Activated CD4-positive, alpha-beta T cell treated with anti-CD3 and anti-CD28 coated beads, Interleukin-2, amount 50 U/mL, for 24 hours (primary cell): Measurements from ENCODE around the gene PLCH1.
"Not testable (repeated sequence)": the region's sequence is repeated elsewhere in the genome, so short reads cannot be mapped to it uniquely, and the experiment has no call there.

Experiments
- DNase-seq, 2 donors: peaks; one replicate each; pipeline ENCODE4 v3.0.0-alpha.2; 2020; ENCODE audit warnings: low read depth in 1 of 2, low spot score in 1 of 2

The PLCH1 gene

DNA sequence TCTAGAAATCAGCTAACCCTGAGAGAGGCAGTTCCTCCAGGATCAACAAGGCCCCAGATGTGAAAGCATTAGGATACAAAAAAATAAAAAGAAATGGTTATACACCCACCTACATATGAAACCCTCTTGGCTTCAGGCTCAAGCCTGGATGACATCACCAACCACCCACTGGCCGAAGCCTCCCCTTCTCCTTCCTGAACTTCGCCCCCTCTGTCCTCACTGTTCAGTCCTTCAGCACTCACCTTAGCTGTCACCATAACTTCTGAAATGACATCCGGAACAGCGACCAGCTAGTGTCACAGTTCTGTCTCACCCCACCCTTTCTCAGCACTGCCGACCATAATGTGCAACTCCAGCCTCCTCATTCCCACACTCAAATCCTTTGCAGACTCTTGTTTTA lies 98.7 kb downstream of the PLCH1 start:
- no peak for DNase-seq

DNA sequence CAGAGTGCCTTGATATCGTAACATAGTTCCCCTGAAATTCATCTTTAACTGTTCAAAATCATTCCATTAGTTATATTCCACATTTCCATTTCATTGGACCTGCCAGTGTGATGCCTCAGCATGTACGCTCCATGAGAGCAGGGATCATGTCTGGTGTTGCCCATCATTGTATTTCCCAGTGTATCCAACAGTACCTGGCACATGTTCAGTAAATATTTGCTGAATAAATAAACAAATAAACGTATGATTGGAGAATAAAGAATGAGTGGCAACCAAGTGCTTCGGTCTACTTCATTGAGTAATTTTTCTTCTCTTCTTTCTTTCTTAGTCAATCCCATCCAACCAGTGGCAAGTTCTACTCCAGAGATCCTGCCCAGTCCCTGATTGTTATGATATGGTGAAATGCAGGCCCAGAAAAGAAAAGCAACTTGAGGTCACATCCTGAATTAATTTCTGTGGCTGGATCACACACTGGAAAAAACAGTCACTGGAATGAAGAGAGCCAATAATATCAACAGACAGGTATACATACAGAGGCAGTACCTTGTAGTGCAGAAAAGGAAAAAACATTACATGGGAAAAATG lies 101.2 kb downstream of the PLCH1 start:
- DNase-seq: no peak

DNA sequence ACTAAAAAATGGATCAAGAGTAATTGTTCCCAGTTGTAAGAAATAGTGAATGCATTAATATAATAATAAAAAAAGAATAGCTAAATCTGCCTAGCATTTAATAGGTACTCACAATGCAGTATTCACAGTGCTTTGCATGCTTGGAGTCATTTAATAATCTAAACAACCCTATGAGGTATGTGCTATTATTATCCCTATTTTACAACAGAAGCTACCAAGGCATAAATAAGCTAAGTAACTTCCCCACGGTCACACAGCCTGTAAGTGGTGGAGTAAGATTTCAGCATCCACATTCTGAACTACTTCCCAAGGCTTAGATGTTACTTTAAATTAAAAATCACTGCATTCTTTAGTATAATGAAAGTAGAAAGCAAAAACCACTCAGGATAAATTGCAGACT lies 102.9 kb downstream of the PLCH1 start:
- DNase-seq: no peak

DNA sequence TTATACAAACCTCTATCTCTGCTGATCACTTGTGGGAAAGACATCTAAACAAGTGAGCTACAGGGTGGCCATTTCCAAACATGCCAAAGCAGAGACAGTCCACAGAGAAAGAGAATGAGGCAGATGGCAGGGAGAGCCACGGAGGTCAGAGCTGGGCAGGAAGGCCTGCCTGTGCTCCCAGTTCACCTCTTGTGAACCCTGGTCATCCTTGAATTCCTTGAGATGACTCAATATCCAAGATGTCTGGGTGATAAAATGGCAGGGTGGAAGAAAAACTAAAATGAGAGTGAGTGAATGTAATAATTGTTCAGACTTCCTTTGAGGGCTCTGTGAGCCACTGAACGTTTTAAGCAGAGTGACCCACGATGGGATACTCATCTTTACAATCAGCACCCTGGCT lies 104.8 kb downstream of the PLCH1 start:
- no peak for DNase-seq

DNA sequence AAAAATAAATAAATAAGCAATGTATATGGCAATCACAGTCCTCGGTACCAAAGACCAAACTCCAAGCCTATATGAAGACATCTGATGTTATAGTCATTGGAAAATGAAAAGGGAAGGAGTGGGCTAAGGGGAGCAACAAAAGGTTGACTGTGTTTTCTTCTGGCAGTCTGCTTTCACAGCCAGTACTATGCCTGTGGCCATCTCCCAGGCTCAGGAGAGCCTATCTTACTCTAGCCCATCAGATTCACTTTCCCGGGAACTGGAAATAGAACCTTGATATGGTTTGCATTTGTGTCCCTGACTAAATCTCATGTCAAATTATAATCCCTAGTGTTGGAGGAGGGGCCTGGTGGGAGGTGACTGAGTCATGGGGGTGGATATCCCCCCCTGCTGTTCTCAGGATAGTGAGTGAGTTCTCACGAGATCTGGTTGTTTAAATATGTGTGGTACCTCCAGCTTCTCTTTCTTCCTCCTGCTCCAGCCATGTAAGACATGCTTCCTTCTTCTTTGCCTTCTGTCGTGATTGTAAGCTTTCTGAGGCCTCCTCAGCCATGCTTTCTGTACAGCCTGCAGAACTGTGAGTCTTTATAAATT lies 105.3 kb downstream of the PLCH1 start:
- no peak for DNase-seq

DNA sequence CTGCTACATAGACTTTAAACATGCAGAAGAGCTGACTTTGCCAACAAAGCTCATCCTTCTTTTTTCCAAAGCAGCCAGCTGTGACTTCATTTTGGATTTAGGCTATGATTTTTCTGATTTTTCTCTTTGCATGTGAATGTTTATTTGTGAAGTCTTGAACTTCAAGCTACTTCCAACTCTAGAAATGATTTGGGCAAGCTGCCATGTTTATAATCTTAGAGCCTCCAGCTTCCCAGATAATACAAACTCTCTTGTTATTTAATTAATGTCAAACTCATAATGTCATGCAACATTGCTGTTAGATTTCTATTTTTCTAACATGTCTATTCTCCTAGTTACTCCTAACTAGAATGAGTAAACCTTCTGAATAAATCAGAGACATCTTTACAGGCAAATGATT lies 106.4 kb downstream of the PLCH1 start:
- DNase-seq: not testable (repeated sequence)

DNA sequence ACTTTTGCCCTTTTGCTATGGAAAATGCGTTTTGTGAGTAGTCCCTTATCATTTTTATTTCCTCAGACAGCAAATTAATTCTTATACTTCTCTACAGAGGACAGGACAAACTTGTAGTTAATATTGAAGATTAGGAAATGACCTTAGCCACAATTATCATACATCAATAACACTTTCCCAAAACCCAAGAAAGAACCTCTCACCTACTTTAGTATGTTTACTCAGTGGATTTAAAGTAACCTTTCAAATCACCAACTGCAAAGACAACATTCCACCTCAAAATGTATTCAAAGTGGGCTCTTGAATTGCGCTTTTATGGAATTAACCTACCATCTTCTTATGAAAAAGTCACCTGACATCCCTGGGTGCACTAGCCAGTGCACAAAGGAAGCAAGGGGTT lies 107.3 kb downstream of the PLCH1 start:
- DNase-seq: no peak

DNA sequence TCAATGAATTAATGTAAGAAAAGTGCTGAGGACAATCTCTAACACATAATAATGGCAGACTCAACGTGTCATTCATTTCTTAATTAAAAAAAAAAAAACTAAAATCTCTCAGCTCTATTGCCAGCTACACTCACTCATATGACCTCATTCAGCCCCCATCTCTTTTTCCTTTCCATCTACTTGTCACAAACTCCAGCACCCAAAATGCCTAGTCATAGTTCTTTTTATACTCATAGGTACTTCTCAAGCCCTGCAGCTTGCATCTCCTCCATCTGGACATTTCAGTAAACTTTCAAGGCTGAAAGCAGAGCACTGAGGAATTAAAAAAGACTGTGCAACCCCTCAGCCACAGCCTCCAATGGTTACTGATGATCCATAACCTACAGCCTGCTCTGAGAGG lies 109.8 kb downstream of the PLCH1 start:
- DNase-seq: no peak

DNA sequence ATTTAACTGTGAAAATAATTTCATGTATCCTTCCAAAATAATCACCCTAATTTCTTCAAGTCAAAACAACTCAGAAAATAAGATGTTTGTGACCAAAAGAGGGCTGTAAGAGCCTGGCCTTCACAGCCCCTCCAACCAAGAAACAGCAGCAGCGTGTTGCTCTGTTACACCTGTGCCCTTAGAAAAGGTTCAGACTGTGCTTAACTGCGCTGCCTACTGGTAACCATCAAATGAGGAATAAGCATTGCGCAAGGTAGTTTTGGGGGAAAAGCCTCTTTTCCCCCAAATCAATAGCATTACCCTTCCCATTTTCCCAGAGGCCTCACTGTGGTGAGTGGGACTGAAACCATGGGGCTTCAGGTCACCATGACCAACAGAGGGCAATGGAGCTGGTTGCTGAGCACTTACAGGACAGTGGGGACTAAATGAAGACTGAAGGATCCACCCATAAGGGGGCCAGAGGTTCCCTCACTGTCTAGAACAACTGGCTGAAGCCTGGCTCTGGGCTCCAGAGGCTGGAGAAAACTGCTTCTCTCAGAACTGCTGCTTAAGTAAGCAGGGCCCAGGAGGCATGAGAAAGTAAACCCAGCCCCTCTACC lies 110.7 kb downstream of the PLCH1 start:
- no peak for DNase-seq

DNA sequence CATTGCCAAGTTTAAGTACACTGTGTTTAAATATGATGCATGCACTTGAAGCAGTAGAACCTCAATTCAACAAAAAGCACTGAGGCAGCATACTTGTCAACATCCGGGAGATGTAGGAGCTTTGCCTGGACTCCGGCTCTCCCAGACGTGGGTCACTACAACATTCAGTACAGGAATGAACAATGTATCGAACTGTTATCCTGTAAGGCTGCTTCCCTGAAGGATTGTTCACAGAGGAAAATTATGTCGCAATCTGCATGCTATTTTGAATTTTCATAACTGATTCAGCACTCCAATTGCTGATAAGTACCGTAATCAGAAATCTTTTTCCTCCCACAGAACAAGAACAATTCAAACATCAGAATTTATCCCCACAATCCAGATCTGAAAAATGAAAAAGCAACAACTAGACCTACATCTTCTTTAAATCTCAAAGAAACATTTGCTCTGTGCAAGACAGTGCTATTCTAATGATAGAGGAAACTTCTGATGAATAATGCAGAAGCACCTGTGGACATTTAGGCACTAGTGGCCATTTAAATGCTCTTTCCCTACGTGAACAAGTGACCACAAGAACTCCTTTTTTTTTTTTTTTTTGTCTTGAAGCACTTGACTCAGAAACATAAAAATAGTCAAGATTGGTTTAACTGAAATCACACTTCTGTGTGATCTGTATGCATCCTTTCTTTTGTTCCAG lies 113.4 kb downstream of the PLCH1 start:
- DNase-seq: no peak

DNA sequence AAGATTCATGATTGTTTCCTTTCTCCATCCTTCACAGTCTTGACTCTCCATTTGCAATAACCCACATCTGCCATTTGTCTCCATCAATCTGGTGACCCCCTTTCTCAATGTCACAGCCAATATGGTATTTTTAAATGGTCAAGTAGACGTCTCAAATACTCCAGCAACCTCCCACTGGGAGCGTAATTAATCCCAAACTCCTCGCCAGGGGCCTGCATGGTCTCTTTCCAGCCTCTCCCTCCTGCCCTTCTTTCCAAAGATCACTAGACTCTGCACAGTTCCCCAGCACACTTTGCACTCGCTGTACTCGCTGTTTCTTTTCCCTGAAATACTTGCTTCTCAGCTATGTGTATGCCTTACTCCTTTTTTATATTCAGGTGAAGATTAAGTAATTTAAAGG lies 115.3 kb downstream of the PLCH1 start:
- DNase-seq: no peak

DNA sequence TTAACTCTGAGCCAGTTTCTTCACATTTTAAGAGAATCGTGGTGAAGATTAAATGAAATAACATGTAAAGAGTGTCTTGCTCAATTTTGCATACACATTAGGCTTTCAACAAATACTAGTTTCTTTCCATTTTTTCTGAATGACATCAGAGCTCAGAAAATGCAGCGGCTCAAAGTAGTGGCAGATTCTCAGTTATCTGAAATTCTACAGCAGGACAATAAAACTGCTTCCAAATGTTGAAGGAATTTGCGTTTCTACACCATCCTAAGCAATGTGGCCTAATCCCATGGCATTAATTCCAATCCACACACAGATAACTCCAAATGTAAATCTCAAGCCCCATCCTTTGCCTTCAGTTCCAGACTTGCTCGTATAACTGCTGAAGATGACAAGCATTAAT lies 115.8 kb downstream of the PLCH1 start:
- no peak for DNase-seq

DNA sequence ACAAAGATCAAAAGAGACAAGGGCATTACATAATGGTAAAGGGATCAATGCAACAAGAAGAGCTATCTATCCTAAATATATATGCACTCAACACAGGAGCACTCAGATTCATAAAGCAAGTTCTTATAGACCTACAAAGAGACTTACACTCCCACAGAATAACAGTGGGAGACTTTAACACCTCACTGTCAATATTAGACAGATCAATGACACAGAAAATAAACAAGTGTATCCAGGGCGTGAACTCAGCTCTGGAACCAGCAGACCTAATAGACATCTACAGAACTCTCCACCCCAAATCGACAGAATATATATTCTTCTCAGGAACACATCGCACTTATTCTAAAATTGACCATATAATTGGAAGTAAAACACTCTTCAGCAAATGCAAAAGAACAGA lies 122.2 kb downstream of the PLCH1 start:
- not testable (repeated sequence) for DNase-seq

DNA sequence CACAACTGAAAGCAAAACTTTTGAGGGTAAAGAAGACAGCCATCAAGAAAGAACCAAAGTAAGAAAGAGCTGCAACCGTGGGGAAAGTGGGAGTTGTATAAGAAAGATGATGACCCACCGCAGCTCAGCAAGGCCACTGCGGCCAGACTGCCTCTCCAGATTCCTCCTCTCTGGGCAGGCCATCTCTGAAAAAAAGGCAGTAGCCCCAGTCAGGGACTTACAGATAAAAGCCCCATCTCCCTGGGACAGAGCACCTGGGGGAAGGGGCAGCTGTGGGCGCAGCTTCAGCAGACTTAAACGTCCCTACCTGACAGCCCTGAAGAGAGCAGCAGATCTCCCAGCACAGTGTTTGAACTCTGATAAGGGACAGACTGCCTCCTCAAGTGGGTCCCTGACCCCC lies 124.3 kb downstream of the PLCH1 start:
- not testable (repeated sequence) for DNase-seq

DNA sequence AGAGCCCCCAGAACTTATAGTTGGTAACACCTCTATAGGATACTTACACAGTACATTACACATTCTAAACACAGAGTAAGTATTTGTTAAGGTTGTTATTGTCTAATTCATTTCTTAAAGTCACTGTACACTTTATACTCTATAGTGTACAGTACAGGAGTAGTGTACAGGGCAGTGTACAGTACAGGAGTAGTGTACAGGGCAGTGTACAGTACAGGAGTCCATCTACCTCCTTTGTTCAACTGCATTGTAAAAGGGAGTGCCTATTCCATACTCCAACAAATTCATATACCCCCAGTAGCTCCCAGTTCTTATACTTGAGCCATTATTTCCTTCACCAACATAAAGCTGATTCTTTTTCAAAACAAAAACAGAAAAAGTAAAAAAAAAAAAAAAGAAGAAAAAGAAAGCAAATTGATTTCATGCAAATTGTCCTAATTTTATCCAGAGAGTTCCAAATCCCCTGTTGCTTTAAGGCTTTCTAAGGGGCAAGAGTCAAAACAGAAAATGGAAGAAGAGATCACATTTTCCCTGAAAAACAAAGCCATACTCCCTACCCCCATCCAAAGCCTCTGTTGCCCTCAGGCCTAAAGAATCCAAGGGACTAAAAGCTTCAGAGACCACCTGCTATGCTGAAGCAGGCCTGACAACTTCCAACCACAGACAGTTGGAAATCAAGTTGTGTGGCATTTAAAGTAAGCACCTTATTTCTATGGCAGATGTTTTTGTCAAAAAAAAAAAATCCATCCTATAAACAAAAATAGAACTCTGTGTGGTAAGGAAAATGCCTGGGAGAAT lies 125.6 kb downstream of the PLCH1 start:
- DNase-seq: no peak

DNA sequence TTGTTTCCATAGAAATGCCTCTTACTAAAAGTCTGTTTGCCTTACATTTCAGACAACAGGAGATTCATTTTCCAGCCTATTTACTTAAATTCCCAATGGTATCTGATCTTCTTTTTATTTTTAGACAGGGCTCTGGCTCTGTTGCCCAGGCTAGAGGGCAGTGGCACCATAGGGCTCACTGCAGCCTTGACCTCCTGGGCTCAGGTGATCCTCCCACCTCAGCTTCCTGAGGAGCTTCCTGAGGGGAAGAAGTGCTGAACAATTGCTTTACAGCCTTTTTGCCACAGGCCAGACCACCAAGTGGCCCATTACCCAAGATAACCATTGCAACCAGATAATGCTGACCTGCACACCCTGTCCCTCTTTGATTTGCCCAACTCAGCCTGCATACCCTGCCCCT lies 126.3 kb downstream of the PLCH1 start:
- DNase-seq: no peak

DNA sequence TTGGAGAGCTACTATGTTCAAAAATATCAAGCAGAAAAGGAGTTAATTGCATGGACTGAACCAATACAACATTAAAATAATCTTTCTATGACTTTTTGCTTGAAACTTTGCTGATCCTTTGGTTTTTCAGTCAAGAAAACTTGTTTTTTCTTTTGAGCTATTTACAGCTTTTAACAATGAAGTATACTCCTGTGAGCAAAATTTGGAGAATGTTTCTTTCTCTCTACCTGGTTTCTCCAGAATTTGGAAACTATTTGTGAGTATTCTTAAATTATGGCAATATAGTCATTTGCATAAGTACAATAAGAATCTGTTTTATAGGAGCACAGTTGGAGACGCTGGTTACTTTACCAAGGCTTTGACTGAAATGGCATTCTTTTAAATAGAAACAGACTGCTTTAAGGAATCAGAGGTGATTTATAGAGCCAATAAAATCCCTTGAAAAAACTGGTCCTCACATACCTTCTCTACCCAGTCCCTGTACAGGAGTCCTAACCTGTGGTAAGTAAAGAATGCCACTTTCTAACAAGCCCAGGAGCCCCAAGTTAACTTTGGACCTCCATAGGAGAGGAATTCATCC lies 127.4 kb downstream of the PLCH1 start:
- no peak for DNase-seq

DNA sequence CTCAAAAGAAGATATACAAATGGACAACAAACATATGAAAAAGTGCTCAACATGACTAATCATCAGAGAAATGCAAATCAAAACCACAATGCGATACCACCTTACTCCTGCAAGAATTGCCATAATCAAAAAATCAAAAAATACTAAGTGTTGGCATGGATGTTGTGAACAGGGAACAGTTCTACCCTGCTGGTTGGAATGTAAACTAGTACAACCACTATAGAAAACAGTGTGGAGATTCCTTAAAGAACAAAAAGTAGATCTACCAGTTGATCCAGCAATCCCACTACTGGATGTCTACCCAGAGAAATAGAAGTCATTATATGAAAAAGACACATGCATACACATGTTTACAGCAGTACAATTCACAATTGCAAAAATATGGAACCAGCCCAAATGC lies 129.7 kb downstream of the PLCH1 start:
- not testable (repeated sequence) for DNase-seq

DNA sequence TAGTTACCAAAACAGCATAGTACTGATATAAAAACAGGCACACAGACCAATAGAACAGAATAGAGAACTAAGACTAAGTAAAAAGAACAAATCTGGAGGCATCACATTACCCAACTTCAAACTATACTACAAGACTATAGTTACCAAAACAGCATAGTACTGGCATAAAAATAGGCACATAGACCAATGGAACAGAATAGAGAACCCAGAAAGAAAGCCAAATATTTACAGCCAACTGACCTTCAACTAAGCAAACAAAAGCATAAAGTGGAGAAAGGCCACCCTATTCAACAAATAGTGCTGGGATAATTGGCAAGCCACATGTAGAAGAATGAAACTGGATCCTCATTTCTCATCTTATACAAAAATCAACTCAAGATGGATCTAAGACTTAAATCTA lies 130.5 kb downstream of the PLCH1 start:
- DNase-seq: not testable (repeated sequence)

DNA sequence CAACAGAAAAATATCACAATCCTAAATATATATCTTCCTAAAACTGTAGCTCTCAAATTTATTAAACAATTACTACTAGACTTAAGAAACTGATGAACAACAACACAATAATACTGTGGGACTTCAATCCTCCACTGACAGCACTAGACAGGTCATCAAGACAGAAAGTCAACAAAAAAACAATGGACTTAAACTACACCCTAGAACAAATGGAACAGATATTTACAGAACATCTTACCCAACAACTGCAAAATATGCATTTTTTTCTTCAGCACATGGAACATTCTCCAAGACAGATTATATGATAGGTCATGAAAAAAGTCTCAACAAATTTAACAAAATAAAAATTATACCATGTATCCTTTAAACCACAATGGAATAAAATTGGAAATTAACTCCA lies 133.4 kb downstream of the PLCH1 start:
- DNase-seq: no peak

DNA sequence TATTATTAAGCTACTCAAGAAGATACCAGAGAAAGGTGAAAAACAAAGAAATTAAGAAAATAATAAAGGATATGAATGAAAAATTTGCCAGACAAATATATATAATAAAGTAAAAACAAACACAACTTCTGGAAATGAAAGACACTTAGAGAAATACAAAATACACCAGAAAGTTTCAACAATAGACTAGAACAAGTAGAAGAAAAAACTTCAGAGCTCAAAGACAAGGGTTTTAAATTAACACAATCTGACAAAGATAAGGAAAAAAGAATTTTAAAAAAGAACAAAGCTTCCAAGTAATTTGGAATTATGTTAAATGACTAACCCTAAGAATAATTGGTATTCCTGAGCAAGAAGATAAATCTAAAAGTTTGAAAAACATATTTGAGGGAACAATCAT lies 135.3 kb downstream of the PLCH1 start:
- no peak for DNase-seq
